ENCODE measurements around the gene CAMK2D.

DNA sequence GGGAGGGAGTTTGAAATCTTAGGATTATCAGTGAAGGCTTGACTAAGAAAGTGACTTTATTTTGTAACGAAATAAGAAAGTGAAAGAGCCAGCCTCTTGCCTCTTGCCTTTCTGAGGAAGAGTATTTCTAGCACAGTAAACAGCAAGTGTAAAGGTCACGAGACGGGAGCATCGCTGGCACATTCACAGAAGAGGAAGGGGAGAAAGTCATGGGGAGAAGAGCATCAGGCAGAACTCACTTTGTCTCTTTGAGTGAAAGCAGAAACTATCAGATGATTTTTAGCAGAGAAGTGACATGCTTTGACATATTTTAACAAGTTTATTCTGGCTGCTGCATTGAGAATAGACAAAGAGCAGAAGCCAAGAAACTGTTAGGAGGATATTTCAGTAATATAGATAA lies 313.8 kb downstream of the CAMK2D start:
- TF ChIP-seq EZH2 (optimal IDR thresholded peaks at IDR 0.05; ENCODE audit: low read depth, low read length), result no peak
- TF ChIP-seq CTCF (IDR thresholded peaks at IDR 0.05; ENCODE audit: low read length), result no peak
